GM18867 (cell line): ENCODE data around the gene NUPR1.
"Not testable (repeated sequence)": the region's sequence is repeated elsewhere in the genome, so short reads cannot be mapped to it uniquely, and the experiment has no call there.

Experiments
- ATAC-seq: cut with Tn5 transposase; IDR thresholded peaks from one replicate; pipeline ENCODE4 v1.9.1; 2021; ENCODE audit warnings: mild to moderate bottlenecking, moderate library complexity; ENCODE audit not compliant: unreplicated experiment

NUPR1 gene

DNA sequence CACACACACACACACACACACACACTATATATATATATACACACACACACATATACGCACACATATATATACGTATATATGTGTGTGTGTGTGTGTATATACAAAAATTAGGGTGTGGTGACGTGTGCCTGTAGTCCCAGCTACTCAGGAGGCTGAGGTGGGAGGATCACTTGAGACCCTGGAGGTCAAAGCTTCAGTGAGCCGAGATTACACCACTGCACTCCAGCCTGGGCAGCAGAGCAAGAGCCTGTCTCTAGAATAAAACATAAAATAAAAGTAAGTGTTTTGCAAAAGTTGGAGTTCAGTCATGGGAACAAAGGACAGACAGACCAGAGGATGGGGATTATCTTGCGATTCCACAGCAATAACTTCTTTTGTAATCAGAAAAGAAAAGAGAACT is 10.8 kb downstream of the NUPR1 start:
- no peak for ATAC-seq

DNA sequence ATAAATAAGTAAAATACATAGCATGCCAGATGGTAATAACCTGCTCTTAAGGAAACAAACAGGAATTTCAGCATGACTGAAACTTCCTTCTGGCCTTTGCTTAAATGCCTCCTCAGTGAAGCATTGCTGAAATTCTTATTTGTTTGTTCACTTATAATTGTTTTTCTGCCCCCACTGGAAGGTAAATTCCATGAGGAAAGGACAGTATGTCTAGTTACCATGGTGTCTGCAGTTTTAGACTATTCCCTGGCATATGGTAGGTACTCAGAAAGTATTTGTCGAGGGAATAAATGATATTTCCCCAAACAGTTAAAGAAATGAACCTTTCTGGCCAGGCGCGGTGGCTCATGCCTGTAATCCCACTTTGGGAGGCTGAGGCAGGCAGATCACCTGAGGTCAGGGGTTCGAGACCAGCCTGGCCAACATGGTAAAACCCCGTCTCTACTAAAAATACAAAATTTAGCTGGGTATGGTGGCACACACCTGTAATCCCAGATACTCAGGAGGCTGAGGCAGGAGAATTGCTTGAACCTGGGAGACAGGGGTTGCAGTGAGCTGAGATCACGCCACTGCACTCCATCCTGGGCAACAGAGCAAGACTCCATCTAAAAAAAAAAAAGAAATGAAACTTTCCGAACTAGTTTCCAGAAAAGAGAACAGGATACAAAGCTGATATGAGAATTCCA is 11.5 kb downstream of the NUPR1 start:
- ATAC-seq, result not testable (repeated sequence)

DNA sequence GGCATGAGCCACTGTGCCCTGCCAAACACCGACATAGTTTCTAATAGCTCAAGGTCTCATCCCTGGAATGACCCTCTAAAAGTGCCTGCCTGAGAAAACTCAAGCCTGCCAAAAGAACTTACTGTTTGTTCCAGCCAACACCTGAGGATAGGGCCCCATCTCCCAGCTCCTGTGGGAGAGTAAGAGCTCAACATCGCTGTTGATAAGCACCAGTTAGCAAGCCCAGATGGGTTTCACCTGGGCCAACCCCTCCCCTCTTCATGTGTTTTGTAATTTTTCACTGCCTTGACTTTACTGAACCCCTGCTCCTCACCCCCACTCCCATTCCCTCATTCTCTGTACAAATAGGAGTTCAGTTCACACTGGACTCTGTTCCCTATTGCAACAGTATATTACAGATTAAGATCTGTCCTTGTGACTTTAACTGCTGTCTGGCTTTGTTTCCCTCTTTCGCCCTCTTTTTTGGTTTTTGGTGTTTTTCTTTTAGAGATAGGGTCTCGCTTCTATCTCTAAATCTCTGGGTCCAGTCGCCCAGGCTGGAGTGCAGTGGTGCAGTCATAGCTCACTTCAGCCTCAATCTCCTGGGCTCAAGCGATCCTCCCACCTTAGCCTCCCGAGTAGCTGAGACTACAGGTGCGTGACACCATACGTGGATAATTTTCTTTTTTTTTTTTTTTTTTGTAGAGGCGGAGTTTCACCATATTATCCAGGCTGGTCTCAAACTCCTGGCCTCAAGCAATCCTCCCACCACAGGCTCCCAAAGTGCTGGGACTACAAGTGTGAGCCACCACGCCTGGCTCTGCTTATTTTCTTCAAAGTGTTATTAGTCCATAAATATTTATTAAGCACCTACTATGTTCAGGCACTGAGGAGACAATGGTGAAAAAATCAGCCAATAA is 12.3 kb downstream of the NUPR1 start:
- ATAC-seq, result no peak

DNA sequence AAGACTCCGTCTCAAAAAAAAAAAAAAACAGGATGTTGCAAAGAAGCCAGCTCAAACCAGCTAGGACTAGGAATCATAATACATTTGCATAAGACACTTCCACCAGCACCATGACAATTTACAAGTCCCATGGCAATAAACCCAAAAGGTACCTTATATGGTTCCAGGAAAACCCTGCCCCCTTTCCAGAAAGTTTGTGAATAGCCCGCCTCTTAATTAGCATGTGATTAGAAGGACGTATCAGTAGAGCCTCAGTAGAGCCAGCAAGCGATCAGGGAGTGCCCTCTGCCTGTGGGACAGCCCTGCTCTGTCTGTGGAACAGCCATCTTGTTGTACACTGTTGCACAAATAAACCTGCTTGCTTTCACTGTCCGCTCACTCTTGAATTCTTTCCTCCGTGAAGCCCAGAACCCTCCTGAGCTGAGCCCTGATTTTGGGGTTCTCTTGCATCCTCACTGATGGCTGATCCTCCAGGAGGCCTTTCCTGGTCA is 14.0 kb downstream of the NUPR1 start:
- no peak for ATAC-seq

DNA sequence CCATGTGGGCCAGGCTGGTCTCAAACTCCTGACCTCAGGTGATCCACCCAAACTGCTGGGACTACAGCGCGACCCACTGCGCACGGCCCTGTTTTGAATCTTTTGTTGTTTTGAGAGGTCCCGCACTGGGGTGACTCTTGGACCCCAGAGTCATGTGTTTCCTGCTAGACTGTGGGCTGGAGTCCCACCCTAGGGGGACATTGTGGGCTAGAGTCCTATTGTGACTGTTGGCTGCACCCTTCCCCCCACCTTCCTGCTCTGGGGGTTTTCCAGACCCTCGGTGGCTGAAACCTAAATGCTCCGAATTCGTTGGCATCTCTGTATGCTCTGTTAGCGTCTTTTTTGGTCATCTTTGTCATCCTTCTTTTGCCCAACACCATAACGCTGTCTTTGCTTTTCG is 16.0 kb downstream of the NUPR1 start:
- no peak for ATAC-seq

DNA sequence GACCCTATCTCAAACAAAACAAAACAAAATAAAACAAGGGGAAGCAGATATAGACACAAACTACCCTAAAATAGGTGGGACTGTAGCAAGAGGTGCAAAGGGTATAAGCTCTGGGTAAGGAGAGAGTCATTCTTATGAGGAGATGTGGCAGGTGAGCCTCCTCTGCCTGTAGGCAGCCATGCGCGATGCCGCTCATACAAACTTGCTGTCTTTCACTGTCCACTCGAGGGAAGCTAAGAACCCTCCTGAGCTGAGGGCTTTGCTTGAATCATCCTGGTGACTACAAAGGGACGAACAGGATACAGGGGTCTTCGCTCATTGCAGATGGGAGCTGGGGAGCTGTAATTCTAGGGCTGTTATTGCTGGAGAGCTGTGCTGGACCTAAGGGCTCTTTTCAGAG is 17.3 kb downstream of the NUPR1 start:
- ATAC-seq, result no peak

DNA sequence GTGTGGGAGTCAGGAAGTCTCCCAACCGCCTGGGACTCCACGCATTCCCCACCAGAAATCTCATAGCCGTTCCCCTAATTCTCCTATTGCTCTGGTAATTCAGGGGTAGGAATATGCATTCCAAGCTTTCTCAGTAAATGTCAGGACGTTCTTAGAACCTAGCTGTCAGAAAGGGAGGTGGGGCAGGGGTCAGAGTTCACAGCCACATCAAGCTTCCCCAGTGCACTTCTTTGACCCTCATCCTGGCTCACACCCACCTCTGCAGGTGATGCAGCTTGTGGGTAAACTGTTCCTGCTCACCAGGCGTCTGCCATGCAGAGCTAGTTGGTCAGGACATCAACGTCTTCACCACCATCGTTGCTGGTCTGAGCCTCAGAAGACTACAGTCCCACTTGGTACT is 18.1 kb downstream of the NUPR1 start:
- ATAC-seq, result no peak

DNA sequence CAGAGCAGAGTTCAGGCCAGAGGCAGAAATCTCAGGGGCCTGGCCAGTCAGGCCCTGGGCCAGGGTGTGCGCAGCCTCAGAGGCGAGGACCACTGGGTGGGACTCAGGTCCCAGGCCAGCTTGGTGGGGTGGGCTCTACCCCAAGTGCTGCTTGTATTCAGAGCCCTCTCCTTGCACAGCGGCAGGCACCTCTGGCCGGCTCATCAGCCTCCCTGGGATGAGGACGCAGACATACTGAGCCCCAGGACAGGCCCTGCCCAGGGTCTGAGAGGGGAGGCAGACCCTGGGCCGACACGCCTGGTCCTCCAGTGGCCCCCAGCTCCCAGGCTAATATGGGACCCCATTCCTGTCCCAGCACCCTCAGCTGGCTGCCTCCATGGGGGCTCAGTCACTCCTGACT is 24.5 kb downstream of the NUPR1 start:
- no peak for ATAC-seq

- no peak for ATAC-seq
Observed at GRCh38 chr16:28513484-28514181, 25.1 kb downstream of the NUPR1 start.

DNA sequence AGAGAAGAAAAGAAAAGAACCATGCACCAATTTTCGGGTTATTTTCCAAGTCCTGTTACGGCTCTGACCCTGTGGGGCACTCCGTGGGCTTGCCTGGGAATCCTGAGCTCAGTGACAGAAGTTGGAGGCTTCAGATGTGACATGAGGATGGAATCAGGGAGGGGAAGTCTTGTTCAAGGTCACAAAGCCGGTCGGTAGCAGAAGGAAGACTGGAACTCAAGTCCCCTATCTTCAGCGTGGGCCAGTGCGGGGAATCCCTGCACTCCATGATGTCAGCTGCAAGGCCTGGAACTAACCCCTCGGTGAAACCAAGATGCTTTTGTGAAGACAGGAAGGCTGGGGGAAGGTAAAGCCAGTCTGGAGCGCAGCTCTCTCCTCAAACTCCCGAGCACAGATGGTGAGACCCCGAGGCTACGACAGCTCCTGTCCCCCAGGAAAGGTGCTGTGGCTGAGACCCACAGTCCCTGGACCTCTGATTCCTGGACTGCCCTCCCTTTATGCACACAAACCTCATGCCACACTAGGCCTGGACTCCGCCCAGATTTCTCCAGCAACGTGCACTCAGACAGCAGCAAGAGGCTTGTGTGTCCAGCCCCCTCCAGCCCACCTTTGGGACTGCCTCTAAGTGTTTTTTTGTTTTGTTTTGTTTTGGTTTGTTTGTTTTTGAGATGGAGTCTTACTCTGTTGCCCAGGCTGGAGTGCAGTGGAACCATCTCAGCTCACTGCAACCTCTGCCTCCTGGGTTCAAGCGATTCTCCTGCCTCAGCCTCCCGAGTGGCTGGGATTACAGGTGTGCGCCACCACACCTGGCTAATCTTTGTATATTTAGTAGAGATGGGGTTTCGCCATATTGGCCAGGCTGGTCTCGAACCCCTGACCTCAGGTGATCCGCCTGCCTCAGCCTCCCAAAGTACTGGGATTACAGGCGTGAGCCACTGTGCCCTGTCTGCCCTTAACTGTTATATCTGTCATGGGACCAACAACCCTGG is 26.7 kb downstream of the NUPR1 start:
- no peak for ATAC-seq

DNA sequence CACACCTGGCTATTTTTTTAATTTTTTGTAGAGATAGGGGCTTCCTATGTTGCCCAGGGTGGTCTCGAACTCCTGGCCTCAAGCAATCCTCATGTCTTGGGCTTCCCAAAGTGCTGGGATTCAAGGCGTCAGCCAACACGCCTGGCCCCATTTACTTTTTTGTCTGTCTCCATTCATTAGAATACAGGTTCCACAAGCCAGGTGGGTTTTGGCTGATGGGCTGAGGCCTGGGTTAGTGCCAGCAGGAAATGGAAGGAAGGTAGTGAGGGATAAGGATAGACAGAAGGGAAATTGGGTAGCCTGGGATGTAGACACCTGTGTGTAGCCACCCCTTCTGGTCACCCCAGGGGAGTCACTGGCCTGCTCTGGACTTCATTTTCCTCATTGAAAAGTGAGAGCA is 27.7 kb downstream of the NUPR1 start:
- no peak for ATAC-seq

GRCh38 chr16:28505489-28506137 is 33.2 kb downstream of the NUPR1 start:
- ATAC-seq, result no peak

DNA sequence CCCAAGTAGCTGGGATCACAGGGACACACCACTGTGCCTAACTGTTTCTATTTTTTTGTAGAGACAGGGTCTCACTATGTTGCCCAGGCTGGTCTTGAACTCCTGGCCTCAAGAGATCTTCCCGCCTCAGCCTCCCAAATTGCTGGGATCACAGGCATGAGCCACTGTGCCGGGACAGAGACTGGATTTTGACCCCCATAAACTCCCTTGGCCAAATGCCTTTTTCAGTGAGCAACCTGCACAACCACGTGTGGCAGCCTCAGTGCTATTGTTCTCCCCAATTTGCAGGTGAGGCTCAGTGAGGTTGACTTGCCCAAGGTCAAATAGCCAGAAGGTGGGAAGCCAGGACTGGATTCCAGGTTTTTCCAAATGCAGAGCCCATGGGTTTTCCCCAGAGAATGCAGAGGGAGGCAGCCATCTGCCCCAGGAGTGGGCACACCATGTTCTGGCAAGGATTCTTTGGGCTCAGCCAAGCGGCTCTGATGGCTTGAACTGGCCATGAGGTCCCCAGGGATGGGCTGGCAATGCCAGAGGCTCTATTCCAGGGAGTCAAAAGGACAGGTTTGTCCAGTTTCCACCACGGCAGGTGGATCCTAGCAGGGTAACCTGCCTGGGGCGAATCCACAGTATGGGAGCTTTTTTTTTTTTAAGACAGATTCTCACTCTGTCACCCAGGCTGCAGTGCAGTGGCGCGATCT is 33.9 kb downstream of the NUPR1 start:
- no peak for ATAC-seq

DNA sequence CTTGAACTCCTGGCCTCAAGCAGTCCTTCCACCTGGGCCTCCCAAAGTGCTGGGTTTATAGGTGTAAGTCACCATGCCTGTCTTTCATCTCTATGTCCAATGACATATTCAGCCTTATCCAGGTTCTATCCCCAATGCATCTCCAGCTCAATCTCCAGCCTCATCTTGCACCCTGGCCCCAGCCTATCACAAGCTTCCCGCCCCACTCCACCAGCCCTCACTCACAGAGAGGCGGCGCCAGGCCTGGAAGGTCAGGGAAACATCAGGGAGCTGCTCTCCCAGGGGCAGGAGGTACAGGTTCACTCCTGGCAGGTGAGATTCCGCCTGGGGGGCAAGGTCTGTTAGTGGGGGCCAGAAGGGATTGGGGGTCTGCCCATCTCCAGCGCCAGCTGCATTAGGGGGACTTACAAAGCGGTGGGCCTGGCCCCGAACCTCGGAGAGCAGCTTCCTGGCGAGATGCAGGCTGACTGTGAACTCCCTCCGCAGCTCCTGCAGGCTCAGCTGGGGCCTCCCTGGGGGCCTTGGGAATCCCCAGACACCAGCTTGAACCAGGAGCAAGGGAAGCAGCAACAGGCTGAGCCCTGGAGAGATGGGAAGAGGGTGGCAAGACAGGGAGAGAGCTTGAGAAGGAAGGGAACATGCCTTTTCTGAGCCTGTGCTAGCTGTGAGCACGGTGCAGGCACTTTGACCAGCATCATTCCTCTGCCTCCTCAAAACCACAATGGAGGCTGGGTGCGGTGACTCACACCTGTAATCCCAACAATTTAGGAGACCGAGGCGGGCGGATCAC is 35.1 kb downstream of the NUPR1 start:
- ATAC-seq, result no peak

GRCh38 chr16:28502290-28502689 is 36.5 kb downstream of the NUPR1 start:
- no peak for ATAC-seq

DNA sequence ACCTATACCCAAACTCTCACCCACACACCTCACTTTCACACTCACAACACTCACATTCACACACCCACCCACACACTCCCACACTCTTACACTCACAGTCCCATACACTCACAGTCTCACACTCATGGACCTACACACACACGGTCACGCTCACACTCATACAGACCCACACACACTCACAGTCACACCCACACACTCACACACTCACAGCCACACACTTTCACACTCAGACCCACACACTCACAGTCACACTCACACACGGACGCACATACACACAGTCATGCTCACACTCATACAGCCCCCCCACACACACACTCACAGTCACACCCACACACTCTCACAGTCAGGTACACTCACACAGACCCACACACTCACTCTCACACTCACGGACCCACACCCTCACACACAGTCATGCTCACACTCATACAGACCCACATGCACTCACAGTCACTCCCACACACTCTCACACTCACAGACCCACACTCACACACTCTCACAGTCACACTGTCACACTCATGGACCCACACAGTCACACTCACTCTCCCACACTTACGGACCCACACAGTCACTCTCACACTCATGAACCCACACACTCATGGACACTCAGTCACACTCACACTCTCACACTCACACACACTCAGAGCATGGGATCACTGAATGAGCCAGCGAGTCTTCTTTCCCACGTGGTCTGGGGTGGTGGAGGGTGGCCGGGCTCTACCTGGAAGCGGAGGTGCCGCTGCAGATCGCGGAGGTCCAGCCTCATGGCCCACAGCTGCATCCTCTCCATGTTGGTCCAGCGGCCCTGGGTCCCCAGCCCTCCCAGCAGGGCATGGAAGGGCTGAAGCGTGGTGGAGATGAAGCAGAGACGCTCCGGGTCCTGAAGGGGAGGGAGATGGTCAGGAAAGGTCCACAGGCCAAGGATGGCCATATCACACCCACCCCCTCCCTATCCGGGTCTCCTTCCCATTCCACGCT is 37.2 kb downstream of the NUPR1 start:
- no peak for ATAC-seq

DNA sequence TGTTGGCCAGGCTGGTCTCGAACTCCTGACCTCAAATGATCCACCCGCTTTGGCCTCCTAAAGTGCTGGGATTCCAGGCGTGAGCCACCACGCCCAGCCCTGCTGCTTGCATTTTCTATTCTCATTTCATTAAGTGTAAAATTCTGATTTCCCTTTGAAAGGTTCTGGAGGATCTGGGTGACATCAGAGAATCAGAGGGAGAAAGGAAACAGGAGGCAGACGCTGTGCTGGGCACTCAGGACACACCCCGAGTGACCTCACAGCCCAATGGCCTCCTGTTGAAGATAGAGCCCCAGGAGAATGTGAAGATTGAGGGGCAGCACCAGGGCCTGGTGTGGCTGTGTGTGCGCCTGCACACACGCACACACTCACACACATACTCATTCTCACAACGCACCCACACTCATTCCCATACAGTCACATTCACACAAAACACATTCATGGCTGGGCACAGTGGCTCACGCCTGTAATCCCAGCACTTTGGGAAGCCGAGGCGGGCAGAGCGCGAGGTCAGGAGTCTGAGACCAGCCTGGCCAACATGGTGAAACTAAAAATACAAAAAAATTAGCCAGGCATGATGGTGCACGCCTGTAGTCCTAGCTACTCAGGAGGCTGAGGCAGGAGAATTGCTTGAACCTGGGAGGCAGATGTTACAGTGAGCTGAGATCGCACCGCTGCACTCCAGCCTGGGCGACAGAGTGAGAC is 38.1 kb downstream of the NUPR1 start:
- not testable (repeated sequence) for ATAC-seq
